RWPE1 (cell line): Measurements from ENCODE around the gene POFUT2.

Experiments used
- CTCF ChIA-PET: fragments of 350-600 bp; sonication (Branson Sonifier 250); formaldehyde crosslinking; extraction: SDS; loops from one replicate; lab custom pipeline; 2021; lab: Yijun Ruan, JAX
- POLR2A ChIA-PET: fragments of 400-600 bp; formaldehyde crosslinking; extraction: SDS; loops from one replicate; lab custom pipeline; 2020; ENCODE audit warnings: antibody characterized with exemption; ENCODE audit not compliant: low non-redundant PET; lab: Yijun Ruan, JAX
- DNase-seq: peaks from one replicate; pipeline ENCODE4 v3.0.0; 2012; ENCODE audit warnings: low spot score
- H3K27ac ChIP-seq: fragments of 450-650 bp; 2 replicates; pipeline ENCODE4 v1.5.1; 2017
- TF ChIP-seq, protein P1 (sequence below): fragments of 450-650 bp; conservative IDR thresholded peaks from 2 replicates; pipeline ENCODE4 v1.5.1; 2017; ENCODE audit warnings: low read depth, mild to moderate bottlenecking

The POFUT2 gene

GRCh38 chr21:45251635-45252447 is 35.9 kb downstream of the POFUT2 start:
- ChIA-PET POLR2A (no interaction called here), CTCF (interaction anchor here (1.2 kb wide), 1 partner anchor 112 kb away, joined by 6 read pairs; no protein-coding TSS in a partner anchor)
- no peak for DNase-seq
- TF ChIP-seq, protein P1, sequence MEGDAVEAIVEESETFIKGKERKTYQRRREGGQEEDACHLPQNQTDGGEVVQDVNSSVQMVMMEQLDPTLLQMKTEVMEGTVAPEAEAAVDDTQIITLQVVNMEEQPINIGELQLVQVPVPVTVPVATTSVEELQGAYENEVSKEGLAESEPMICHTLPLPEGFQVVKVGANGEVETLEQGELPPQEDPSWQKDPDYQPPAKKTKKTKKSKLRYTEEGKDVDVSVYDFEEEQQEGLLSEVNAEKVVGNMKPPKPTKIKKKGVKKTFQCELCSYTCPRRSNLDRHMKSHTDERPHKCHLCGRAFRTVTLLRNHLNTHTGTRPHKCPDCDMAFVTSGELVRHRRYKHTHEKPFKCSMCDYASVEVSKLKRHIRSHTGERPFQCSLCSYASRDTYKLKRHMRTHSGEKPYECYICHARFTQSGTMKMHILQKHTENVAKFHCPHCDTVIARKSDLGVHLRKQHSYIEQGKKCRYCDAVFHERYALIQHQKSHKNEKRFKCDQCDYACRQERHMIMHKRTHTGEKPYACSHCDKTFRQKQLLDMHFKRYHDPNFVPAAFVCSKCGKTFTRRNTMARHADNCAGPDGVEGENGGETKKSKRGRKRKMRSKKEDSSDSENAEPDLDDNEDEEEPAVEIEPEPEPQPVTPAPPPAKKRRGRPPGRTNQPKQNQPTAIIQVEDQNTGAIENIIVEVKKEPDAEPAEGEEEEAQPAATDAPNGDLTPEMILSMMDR: no peak
- no peak overlapping the region for H3K27ac ChIP-seq

DNA sequence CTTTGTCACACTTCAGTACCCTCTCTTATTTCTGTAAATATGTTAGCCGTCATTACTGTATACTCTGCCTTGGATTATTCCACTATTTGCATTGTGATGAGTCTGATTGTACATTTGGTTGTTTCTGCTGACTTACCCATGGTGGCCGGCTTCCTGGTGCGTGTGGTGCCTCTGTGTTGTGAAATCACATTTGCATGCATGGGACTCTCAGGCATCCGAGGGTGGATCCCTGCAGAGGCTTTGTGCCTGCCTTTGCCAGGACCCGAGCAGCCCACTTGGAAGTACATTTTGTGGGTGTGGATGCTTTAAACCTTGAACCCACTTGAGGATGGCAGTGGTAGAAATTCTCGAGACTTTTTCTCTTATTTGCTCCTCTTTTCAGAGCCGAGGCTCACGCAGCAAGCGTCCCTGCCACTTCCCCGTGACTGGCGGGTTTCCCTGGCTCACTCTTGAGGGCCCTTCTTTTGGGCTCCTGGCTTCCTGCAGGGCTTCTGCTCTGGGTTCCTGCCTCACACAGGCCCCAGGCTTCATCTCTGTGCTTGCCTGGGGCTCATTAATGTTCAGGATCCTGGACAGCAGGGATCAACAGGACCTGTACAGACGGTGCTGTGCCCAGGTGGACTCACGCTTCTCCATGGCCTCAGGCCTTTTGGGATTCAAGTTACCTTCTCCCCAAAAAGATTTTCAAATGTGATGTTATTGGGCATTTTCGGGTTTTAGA is 36.6 kb downstream of the POFUT2 start:
- DNase-seq: no peak
- ChIA-PET CTCF (interaction anchor here (1.2 kb wide), 1 partner anchor 111 kb away, joined by 6 read pairs; no protein-coding TSS in a partner anchor), POLR2A (no interaction called here)
- no peak overlapping the region for H3K27ac ChIP-seq
- TF ChIP-seq, protein P1: no peak

DNA sequence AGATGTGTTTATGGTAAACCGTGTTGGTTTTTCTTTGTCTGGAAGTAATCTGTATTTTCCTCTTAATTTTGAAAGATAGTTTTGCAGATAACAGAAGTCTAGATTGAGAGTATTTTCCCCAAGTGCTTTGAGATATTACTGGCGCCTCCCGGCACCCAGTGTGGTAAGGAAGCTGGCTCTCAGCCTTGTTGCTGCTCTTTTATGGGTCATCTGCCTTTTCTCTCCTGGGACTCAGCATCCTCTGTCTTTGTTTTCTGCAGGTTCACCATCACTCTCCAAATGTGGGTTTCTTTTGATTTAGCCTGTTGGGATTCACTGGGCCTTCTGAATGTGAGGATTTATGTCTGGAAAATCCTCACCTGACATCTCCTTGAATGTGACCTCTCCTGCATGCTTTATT is 37.4 kb downstream of the POFUT2 start:
- ChIA-PET CTCF (no interaction called here), POLR2A (no interaction called here)
- TF ChIP-seq, protein P1: no peak
- DNase-seq: no peak
- no peak overlapping the region for H3K27ac ChIP-seq

DNA sequence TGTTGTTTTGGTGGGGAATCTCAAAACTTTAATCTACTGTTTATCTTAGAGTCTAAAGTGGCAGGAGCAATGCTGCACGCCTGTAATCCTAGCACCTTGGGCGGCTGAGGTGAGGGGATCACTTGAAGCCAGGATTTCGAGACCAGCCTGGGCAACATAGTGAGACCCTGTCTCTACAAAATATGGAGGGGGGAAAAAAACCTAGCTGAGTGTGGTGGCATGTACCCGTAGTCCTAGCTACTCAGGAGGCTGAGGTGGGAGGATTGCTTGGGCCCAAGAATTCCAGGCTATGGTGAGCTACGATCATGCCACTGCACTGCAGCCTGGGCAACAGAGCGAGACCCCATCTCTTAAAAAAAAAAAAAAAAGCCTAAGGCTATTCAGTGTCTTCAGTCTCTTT is 38.1 kb downstream of the POFUT2 start:
- CTCF ChIA-PET: no interaction called here
- POLR2A ChIA-PET: no interaction called here
- DNase-seq: no peak
- TF ChIP-seq, protein P1: no peak
- H3K27ac ChIP-seq: no peak overlapping the region

- TF ChIP-seq, protein P1: no peak
- no peak for DNase-seq
- H3K27ac ChIP-seq: no peak overlapping the region
- ChIA-PET CTCF (no interaction called here), POLR2A (no interaction called here)
Measured at GRCh38 chr21:45248893-45249381, 38.8 kb downstream of the POFUT2 start.

DNA sequence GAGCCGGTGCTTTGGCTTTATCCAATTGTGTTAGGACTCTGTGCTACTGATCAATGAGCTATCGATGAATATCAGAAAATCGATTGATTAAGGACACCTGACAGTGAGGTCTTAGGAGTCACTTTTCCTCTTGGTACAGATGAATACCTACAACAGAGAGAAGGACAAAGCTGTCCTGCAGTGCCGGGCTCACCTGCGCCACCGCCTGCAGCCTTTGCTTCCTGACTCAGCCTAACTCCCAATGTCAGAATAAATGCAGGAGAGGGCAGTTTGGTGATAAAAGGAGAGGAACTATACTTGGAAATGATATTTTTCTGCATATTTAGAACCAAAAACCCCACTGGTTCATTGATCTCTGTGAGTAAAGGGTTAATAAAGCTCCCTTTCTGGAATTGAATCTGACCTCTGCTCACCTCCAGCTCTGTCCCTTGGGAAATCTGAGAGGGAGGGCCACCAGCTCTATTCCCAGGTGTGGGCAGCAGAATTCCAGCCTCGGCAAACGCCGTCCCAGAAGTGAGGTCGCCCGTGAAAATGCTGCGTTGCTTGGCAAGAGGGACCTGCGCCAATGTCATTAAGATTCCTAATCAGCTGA is 39.3 kb downstream of the POFUT2 start:
- DNase-seq: no peak
- ChIA-PET CTCF (interaction anchor here (0.7 to 1.2 kb wide), 2 partner anchors 44 to 113 kb away, joined by 3 to 4 read pairs; no protein-coding TSS in a partner anchor), POLR2A (no interaction called here)
- TF ChIP-seq, protein P1: no peak
- H3K27ac ChIP-seq: no peak overlapping the region
